OCI-M1 (cell line): Measurements from ENCODE around the gene PEX11A.
A peak's percentile ranks its signal among the peaks of the same experiment; 100 is the strongest.
"Not testable (repeated sequence)": the region's sequence is repeated elsewhere in the genome, so short reads cannot be mapped to it uniquely, and the experiment has no call there.

Source experiments
- DNase-seq: peaks from one replicate; lab custom pipeline; 2025; lab: John Stamatoyannopoulos, UW

PEX11A gene

DNA sequence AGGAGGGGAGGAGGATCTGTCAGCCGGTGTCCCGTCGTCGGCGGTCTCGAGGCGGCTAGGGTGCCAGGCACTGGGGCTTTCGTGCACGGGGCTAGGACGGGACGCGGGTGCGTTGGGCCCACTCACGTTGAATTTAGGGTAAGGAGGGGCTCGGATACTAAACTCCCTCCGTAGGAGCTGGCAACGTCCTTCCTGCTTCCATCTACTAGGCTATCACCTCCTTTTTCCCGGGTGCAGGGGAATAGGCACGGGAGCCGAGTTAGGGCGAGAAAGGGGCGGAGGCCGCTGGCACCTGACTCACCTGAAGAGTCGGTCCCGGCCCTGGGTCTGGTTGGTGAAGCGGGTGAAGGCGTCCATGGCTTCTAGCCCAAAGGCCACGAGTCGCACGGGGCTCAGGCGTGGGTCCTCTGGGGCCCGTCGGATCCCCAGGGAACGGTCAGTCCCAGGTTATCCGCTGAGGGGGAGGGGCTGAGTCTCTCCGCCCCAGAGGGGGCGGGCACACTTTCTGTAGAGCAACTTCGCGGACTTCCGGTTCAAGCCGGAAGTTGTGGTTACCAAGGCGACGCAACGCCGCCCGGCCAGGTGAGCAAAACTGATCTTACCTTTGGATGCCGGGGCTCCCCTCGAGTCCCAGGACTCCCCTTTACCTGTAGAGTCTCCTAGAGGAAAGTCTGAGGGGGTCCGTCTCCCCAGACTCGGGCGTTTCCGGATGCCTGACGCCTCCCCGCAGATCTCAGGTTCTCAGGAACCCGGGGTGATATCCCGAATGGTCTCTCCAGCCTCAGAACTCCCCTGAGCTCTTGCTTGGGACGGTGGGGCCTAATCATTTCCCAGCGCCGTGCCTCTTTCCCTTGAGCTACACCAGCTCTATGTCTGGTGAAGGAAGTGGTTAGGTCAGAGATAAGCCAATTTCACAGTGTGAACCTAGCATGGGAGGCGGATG lies at the start of gene PEX11A, which contains the start of gene WDR93:
Gene PEX11A (minus strand): TSS at position 479 of the 943 bp plus-strand sequence. CDS start 122 bp downstream, at position 357.
Gene WDR93 (plus strand): TSS at position 536 of the 943 bp plus-strand sequence. CDS start 10,936 bp downstream, outside the sequence.
- DNase-seq: peak; percentile 86

GRCh38 chr15:89740137-89740536 lies 49.6 kb upstream of the PEX11A start:
- DNase-seq: peak; percentile 86

GRCh38 chr15:89735773-89736172 lies 45.2 kb upstream of the PEX11A start:
- DNase-seq: no peak

GRCh38 chr15:89732451-89733172 lies 42.1 kb upstream of the PEX11A start:
- DNase-seq: no peak

- no peak for DNase-seq
Observed at GRCh38 chr15:89731275-89731674, 40.7 kb upstream of the PEX11A start.

- no peak for DNase-seq
Observed at GRCh38 chr15:89728254-89728653, 37.7 kb upstream of the PEX11A start.

- no peak for DNase-seq
Observed at GRCh38 chr15:89725064-89725463, 34.5 kb upstream of the PEX11A start.

DNA sequence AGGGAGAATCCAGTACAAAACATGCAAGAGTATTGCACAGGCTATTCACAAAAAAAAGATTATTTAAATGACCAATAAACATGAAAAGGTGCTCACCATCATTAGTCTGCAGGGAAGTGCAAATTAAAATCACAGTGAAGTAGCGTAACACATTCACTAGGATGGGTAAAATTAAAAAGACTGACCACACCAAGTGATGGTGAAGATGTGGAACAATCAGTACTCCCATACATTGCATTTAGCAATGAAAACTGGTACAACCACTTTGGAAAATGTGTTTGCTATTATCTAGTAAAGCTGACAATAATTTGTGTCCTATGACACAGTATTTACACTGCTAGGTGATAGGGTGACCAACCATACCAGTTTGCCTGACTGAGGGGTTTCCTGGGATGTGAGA lies 34.1 kb upstream of the PEX11A start:
- DNase-seq: no peak

- no peak for DNase-seq
Observed at GRCh38 chr15:89723031-89723430, 32.5 kb upstream of the PEX11A start.

DNA sequence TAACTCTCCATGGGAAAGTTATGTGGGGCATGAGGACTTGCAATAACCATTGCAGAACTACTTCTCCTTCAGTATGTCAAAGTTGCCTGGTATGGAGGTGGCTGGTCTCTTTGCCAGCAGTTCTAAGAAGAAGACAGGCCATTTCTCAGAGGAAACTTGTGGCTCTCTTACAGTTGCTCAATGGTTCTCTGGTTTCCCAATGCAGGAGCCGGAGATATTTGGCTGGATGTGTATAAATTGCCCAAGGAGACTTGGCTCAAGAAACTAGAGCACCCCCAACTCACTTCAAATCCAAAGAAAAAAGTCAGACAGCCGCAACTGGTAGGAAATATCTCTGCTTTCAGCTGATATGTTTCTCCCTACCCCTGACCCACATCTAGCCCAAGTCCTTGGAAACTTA lies 24.2 kb upstream of the PEX11A start:
- DNase-seq: peak; percentile 11

DNA sequence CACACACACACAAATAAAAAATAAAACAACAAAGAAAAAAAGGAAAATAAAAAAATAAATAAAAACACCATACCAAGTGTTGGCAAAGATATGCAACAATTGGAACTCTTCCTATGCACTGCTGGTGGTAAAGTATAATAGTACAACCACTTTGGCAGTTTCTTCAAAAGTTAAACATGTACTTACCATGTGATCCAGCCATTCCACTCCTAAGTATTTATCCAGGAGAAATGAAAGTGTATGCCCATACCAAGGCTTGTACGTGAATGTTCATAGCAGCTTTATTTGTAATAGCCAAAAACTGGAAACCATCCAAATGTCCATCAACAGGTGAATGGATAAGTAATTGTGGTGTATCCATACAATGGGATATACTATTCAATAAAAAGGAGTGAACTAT lies 17.0 kb upstream of the PEX11A start:
- DNase-seq: no peak

DNA sequence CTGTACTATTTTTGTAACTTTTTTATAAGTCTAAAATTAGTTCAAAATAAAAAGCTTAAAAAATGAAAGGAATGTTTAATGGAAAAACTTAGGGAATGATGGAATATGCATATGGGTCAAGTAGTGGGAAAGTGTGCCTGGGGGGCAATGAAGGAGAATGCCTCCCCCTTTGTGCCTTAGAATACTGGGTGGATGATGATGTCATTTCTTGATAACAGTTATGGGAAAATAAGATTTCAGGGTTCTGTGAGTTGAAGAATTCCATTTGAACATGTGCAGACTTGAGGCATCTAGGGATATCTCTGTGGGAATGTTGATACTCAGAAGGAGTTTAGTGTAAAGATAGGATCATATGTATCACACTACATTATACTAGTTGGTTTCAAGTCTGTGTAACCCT lies 13.9 kb upstream of the PEX11A start:
- no peak for DNase-seq

- DNase-seq: no peak
Observed at GRCh38 chr15:89695198-89695597, 4.6 kb upstream of the PEX11A start.

- DNase-seq: no peak
Observed at GRCh38 chr15:89693696-89694095, 3.1 kb upstream of the PEX11A start.

GRCh38 chr15:89693091-89693490 lies 2.5 kb upstream of the PEX11A start:
- DNase-seq: no peak

DNA sequence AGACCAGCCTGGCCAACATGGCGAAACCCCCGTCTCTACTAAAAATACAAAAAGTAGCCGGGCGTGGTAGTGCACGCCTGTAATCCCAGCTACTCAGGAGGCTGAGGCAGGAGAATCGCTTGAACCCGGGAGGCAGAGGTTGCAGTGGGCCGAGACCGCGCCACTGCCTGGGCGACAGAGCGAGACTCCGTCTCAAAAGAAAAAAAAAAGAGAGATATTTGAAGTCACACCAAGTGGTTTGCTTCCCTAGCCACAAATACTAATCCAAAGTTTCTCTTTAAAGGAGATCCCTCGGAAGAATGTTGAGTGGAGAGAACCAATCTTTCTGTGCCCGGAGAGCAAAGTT lies 651 bp downstream of the PEX11A start:
- not testable (repeated sequence) for DNase-seq

GRCh38 chr15:89686522-89686921 lies 4.0 kb downstream of the PEX11A start:
- no peak for DNase-seq

GRCh38 chr15:89685995-89686394 lies 4.6 kb downstream of the PEX11A start:
- DNase-seq: no peak

GRCh38 chr15:89681146-89681545 lies 9.4 kb downstream of the PEX11A start:
- no peak for DNase-seq

GRCh38 chr15:89680282-89680873 lies 10.2 kb downstream of the PEX11A start:
- no peak for DNase-seq

GRCh38 chr15:89679212-89679611 lies 11.3 kb downstream of the PEX11A start, which contains the start of gene PLIN1:
TSS of gene PLIN1 (minus strand) at chr15:89679367. CDS start at chr15:89677489, 1,878 bp downstream.
- DNase-seq: no peak

GRCh38 chr15:89677381-89677780 lies 13.2 kb downstream of the PEX11A start:
- DNase-seq: no peak

GRCh38 chr15:89675606-89676005 lies 14.9 kb downstream of the PEX11A start:
- DNase-seq: no peak
